Upper lobe of left lung (tissue), 6 donors: ENCODE measurements around the gene EPC2. TPM values are rescaled to one million over a fixed set of nuclear protein-coding genes. Genes with fewer than 3 reads are reported as not detected.
"Not testable (repeated sequence)": the region's sequence is repeated elsewhere in the genome, so short reads cannot be mapped to it uniquely, and the experiment has no call there.

ENCODE experiments used
- ATAC-seq, 2 donors: fragments of 200-7000 bp; cut with Tn5 transposase; one replicate each; pipeline ENCODE4 v1.9.1; 2022; ENCODE audit warnings: mild to moderate bottlenecking in 2 of 2, moderate library complexity in 2 of 2; ENCODE audit not compliant: low FRiP score in 2 of 2
- DNase-seq, 2 donors: peaks; one replicate each; pipeline ENCODE4 v3.0.0-alpha.2; 2019 to 2020
- H3K27ac ChIP-seq, 4 donors: fragments of 200-600 bp; sonication (generic); one replicate each; pipeline ENCODE4 v1.5.1; 2016 to 2019
- H3K27me3 ChIP-seq, 4 donors: fragments of 200-600 bp; sonication (generic); one replicate each; pipeline ENCODE4 v1.5.1; 2017 to 2019
- H3K36me3 ChIP-seq, 4 donors: fragments of 200-600 bp; sonication (generic); one replicate each; pipeline ENCODE4 v1.5.1; 2016 to 2019
- H3K4me1 ChIP-seq, 4 donors: fragments of 200-600 bp; sonication (generic); one replicate each; pipeline ENCODE4 v1.5.1; 2018 to 2019
- H3K4me3 ChIP-seq, 4 donors: fragments of 200-600 bp; sonication (generic); one replicate each; pipeline ENCODE4 v1.5.1; 2017 to 2019; ENCODE audit warnings: mild to moderate bottlenecking in 2 of 4, moderate library complexity in 1 of 4
- H3K9me3 ChIP-seq, 4 donors: fragments of 200-600 bp; sonication (generic); one replicate each; pipeline ENCODE4 v1.5.1; 2018 to 2019
- CTCF ChIP-seq, 6 experiments: fragments of 450-650 bp in 4 of 6; fragments of 200-600 bp in 2 of 6; sonication (generic) in 2 of 6; IDR thresholded peaks; one replicate each; pipeline ENCODE4 v1.5.1; 2016 to 2019; ENCODE audit warnings: antibody characterized with exemption in 6 of 6
- EP300 ChIP-seq, 4 donors: sonication (generic); formaldehyde crosslinking; IDR thresholded peaks; one replicate each; pipeline ENCODE4 v1.5.1; 2017; ENCODE audit warnings: antibody characterized with exemption in 4 of 4, control low read depth in 2 of 4
- POLR2A ChIP-seq, 4 donors: fragments of 450-650 bp; IDR thresholded peaks; one replicate each; pipeline ENCODE4 v1.5.1; 2016 to 2017; ENCODE audit warnings: antibody characterized with exemption in 4 of 4, mild to moderate bottlenecking in 2 of 4
- POLR2AphosphoS5 ChIP-seq, 2 donors: sonication (generic); formaldehyde crosslinking; IDR thresholded peaks; one replicate each; pipeline ENCODE4 v1.5.1; 2017; ENCODE audit warnings: antibody characterized with exemption in 2 of 2
- WGBS, 2 donors: methylation state at CpG; one replicate each; pipeline ENCODE4 v1.1.5; 2017 to 2018; 5-methylcytosine and 5-hydroxymethylcytosine counted together
- total RNA-seq, 6 donors: library from RNA; depleted of rRNA in 4 of 6; stranded (reverse); fragments of >200 nt in 4 of 6; gene quantifications; one replicate each; pipeline versions ENCODE4 v1.1.0 to v1.2.1, GENCODE V29; 2016 to 2021
- donor health status: DM: no; HTN: no; CAD: no; lungs with moderate emphysema.
- donor health status: DM: no; HTN: yes; CAD: no; lungs with severe emphysema.

EPC2 gene
- total RNA-seq, 6 donors from 2014 or later = 15.2 to 53.2 (median 31.5) TPM

DNA sequence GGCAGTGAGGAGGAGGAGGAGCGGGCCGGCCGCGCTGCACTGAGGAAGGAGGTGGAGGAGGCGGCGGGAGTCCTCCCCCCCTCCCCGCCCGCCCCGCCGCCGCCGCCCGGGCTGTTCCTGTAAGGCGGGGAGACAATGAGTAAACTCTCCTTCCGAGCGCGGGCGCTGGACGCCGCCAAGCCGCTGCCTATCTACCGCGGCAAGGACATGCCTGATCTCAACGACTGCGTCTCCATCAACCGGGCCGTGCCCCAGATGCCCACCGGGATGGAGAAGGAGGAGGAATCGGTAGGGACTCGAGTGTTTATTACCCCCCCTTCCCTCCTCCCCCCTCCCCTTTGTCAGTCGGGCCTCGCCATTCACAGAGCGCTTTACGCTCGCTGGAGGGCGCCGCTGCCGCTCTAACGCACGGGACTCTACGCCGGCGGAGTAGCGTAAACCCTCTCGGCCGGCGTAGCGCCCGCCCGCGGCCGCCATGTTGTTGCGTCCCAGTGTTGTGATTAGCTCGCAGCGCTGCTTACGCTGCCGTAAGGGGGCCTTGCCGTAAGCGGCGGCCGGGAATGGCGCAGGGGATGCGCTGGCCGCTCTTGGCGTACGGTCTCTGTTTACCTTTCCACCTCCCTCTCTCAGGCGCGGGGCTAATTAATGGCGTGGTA lies 460 bp downstream of the EPC2 start:
- 0% methylated on average over 15 to 54 of the region's 69 CpGs for WGBS, 2 donors
- Histone ChIP-seq H3K27ac (peak overlapping the region; percentile 99 to 100 (median 100)), H3K36me3 (no peaks in the 10 kb centered on the region), H3K4me3 (peak overlapping the region; percentile 77 to 97 (median 84)), H3K27me3 (no peaks in the 10 kb centered on the region), H3K9me3 (no peaks in the 10 kb centered on the region), H3K4me1 (peaks cover 29 to 47% (median 34%) of the 10 kb centered on the region in 4 donors)
- TF ChIP-seq POLR2AphosphoS5 (IDR thresholded peaks at IDR 0.05) (peak; percentile 52 to 57), CTCF (IDR thresholded peaks at IDR 0.05) (peak in 4 of 6 experiments; percentile 28 to 63 (median 56)), POLR2A (IDR thresholded peaks at IDR 0.05) (no peak)
- peak; percentile 96 to 99 for DNase-seq
- ATAC-seq = peak; percentile 93 to 98

DNA sequence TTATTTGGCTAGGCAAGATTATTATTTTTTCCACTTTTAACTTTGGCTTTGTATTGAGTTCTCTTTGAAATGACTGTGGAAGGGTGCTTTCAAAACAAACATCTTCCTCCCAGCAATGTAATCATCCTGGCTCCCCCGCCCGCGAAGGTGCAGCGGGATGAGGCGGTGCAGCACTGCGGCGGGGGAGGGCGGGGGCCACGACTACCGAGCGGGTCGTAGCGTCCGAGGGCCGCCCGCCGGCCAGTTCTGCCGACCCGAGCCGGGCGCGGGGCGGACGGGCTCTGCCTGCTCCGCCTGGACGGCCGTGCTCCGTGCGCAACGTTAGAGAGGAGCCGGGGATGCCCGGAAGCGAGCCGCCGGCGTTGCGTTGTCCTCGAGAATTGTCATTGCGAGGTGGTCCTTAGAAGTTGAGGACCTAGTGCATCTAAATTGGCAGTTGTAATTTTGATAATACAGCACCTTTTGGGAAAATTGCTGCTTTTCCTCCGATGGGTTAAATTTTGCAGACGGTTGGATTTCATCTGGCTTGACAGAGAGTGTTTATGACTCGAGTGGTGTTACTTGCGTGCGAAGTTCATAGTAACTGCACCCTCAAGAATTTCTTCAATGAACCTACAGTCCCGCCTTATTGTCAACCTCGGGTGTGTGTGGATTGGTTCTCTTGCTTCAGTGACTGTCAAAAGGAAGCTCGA lies 1.1 kb downstream of the EPC2 start:
- Histone ChIP-seq H3K4me1 (peaks cover 31 to 47% (median 40%) of the 10 kb centered on the region in 4 donors), H3K4me3 (peak overlapping the region; percentile 77 to 97 (median 84)), H3K9me3 (no peaks in the 10 kb centered on the region), H3K27ac (peak overlapping the region; percentile 99 to 100 (median 100)), H3K36me3 (no peaks in the 10 kb centered on the region), H3K27me3 (no peaks in the 10 kb centered on the region)
- peak; percentile 78 to 91 for DNase-seq
- WGBS, 2 donors = 0 to 1% methylated on average over 35 to 43 of the region's 47 CpGs
- ATAC-seq = peak; percentile 54 to 61
- TF ChIP-seq POLR2A (IDR thresholded peaks at IDR 0.05) (peak in 3 of 4 donors; percentile 26 to 33 (median 33)), CTCF (IDR thresholded peaks at IDR 0.05) (no peak)

DNA sequence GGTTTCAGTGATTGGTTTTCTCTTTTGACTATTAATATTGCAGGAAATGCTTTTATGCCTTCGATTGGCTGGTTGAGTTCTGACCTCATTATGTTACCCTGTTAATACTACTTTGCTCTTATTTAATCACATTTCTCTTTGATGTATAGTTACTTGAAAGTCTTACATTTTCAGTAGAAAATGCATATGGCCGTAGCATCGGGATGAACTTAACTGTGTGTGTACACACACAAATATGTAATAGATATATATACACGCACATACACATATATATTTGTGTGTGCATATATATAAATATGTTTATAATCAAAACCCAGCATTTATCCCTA lies 1.6 kb downstream of the EPC2 start:
- Histone ChIP-seq H3K36me3 (no peaks in the 10 kb centered on the region), H3K27me3 (no peaks in the 10 kb centered on the region), H3K27ac (peak overlapping the region in 3 of 4 donors; percentile 99 to 100 (median 100)), H3K4me3 (peak overlapping the region in 3 of 4 donors; percentile 77 to 97 (median 77)), H3K9me3 (no peaks in the 10 kb centered on the region), H3K4me1 (peaks cover 31 to 50% (median 43%) of the 10 kb centered on the region in 4 donors)
- ATAC-seq (no peak), DNase-seq (no peak)
- TF ChIP-seq POLR2AphosphoS5 (IDR thresholded peaks at IDR 0.05) (no peak), POLR2A (IDR thresholded peaks at IDR 0.05) (peak in 1 of 4 donors; percentile 0)
- WGBS, 2 donors = 27% methylated on average over 4 of the region's 4 CpGs

- not testable (repeated sequence) for H3K27me3 ChIP-seq, H3K9me3 ChIP-seq, H3K27ac ChIP-seq, ATAC-seq, H3K36me3 ChIP-seq, H3K4me3 ChIP-seq
- 94 to 95% methylated on average over 12 of the region's 12 CpGs for WGBS, 2 donors
- peaks cover 43 to 62% (median 53%) of the 10 kb centered on the region in 4 donors for H3K4me1 ChIP-seq
- peak in 1 of 2 donors; percentile 58 for DNase-seq
These were observed 3.2 kb downstream of the EPC2 start for GRCh38 chr2:148647711-148648110.

DNA sequence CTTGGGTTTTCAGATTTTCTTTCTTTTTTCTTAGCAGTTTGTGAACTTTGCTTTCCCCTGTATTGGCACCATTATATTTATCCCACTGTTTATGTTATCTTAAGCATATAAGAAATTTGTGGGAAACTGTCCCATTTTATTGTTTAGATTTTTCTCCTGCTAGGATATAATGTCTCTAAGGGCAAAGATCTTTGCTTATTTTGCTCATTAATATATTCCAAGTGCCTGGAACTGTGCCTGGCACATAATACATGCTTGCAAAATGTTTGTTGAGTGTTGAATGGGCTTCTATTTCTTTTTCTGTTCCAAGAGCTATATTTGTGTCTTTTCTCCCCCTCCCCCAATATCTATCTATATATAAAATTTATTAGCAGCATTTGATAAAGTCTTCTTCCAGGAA lies 5.4 kb downstream of the EPC2 start:
- Histone ChIP-seq H3K36me3 (no peaks in the 10 kb centered on the region), H3K4me1 (peaks cover 40 to 62% (median 49%) of the 10 kb centered on the region in 4 donors)
- no peak for ATAC-seq

More for the DNA sequence above, 5.4 kb downstream of the EPC2 start:
- no peak overlapping the region for H3K4me3 ChIP-seq
- H3K27ac ChIP-seq = no peak overlapping the region
- H3K9me3 ChIP-seq = no peaks in the 10 kb centered on the region
- no peaks in the 10 kb centered on the region for H3K27me3 ChIP-seq
- DNase-seq = no peak
- TF ChIP-seq POLR2A (IDR thresholded peaks at IDR 0.05) (no peak), EP300 (IDR thresholded peaks at IDR 0.05) (no peak), POLR2AphosphoS5 (IDR thresholded peaks at IDR 0.05) (no peak), CTCF (IDR thresholded peaks at IDR 0.05) (no peak)
